Measurements from ENCODE around the gene KIF26B. TPM values are rescaled to one million over a fixed set of nuclear protein-coding genes. Genes with fewer than 3 reads are reported as not detected.

Gene KIF26B
- polyA plus RNA-seq, 1 donor (not counting 4 experiments of a cell fraction or from before 2014, with no cell fraction given) = 0.58 TPM

DNA sequence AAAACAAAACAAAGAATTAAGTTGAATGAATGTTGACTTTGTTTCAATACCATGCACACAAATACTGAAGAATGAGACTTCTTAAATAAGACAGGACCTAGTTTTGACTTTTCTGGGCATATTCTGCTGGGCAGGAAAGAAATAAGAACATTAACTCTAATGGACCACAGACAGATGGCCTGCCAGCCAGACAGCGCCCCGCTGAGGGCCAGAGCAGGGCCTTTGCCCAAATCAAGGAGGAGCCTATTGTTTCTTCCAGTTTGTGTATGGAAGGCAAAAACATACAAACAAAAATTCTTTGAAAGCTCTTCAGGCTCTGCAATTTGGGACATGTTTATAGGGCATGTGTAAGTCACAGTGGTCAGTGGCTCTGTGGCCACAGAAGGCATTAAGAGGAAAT is 44.4 kb upstream of the KIF26B start:
- DNase-seq (ENCODE audit: low read depth, low spot score) (no peak), FAIRE-seq (no peak)
- TF ChIP-seq EZH2 (IDR thresholded peaks at IDR 0.05; ENCODE audit: low read length) = no peak
- no peak for TF ChIP-seq CTCF (optimal IDR thresholded peaks at IDR 0.05 in 1 of 3, IDR thresholded peaks at IDR 0.05 in 1 of 3, conservative IDR thresholded peaks at IDR 0.05 in 1 of 3; ENCODE audit: extremely low read depth in 1 of 3, insufficient read depth in 2 of 3, low read length in 3 of 3)

DNA sequence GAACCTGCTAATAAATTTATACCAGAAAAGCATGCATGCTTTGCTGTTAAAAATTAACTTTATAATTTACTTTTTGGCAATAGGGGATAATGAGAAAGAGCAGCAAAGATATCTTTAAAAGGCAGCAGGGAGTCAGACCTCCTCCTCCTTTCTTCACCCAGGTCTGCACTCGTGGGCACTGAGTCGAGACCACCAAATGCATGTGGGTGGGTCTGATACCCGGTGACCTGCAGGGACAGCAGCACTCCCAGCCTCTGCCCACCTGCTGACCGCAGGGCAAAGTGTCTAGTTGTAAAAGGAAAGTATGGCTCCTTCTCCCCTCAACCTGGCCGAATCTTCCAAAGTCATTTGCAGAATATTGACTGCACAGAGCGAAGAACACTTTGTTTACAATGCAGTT is 43.7 kb upstream of the KIF26B start:
- Histone ChIP-seq H3K9me3 (ENCODE audit: control insufficient read depth, low read depth, low read length) (no peaks in the 10 kb centered on the region), H3K36me3 (ENCODE audit: control insufficient read depth in 2 of 2, extremely low read depth in 1 of 2, insufficient read depth in 2 of 2, low read length in 2 of 2) (no peaks in the 10 kb centered on the region), H2AFZ (ENCODE audit: control insufficient read depth, low read length) (no peak overlapping the region), H3K4me3 (ENCODE audit: control insufficient read depth in 2 of 3, extremely low read depth in 1 of 3, insufficient read depth in 2 of 3, low read depth in 1 of 3, low read length in 3 of 3) (no peak overlapping the region), H3K9ac (ENCODE audit: control insufficient read depth, extremely low read depth, insufficient read depth, low read length) (no peak overlapping the region), H3K27ac (ENCODE audit: control insufficient read depth, insufficient read depth, low read length) (no peak overlapping the region), H3K79me2 (ENCODE audit: control insufficient read depth, insufficient read depth, low read length) (no peaks in the 10 kb centered on the region), H3K4me1 (ENCODE audit: control insufficient read depth, extremely low read depth, insufficient read depth, low read length) (no peaks in the 10 kb centered on the region), H3K4me2 (ENCODE audit: control insufficient read depth, extremely low read depth, insufficient read depth, low read depth, low read length) (no peak overlapping the region), H3K27me3 (ENCODE audit: control insufficient read depth, extremely low read depth, insufficient read depth, low read length) (no peaks in the 10 kb centered on the region), H3K9me1 (ENCODE audit: control insufficient read depth, extremely low read depth, insufficient read depth, low read length) (no peaks in the 10 kb centered on the region), H4K20me1 (ENCODE audit: control insufficient read depth, extremely low read depth, insufficient read depth, low read length) (no peaks in the 10 kb centered on the region)
- dilution Hi-C loops (cut with MboI; ENCODE audit: extremely low pct_ligation_motif_present, low sequenced_read_pairs) = no loop called here
- no peak for FAIRE-seq
- TF ChIP-seq CTCF (optimal IDR thresholded peaks at IDR 0.05 in 1 of 3, IDR thresholded peaks at IDR 0.05 in 1 of 3, conservative IDR thresholded peaks at IDR 0.05 in 1 of 3; ENCODE audit: extremely low read depth in 1 of 3, insufficient read depth in 2 of 3, low read length in 3 of 3) (no peak), EZH2 (IDR thresholded peaks at IDR 0.05; ENCODE audit: low read length) (no peak)
- no peak for DNase-seq (ENCODE audit: low read depth, low spot score)

More for the DNA sequence above, 44.4 kb upstream of the KIF26B start:
- Histone ChIP-seq H3K4me3 (ENCODE audit: control insufficient read depth in 2 of 3, extremely low read depth in 1 of 3, insufficient read depth in 2 of 3, low read depth in 1 of 3, low read length in 3 of 3) (no peak overlapping the region), H3K4me2 (ENCODE audit: control insufficient read depth, extremely low read depth, insufficient read depth, low read depth, low read length) (no peak overlapping the region), H2AFZ (ENCODE audit: control insufficient read depth, low read length) (no peak overlapping the region), H3K36me3 (ENCODE audit: control insufficient read depth in 2 of 2, extremely low read depth in 1 of 2, insufficient read depth in 2 of 2, low read length in 2 of 2) (no peaks in the 10 kb centered on the region), H4K20me1 (ENCODE audit: control insufficient read depth, extremely low read depth, insufficient read depth, low read length) (no peaks in the 10 kb centered on the region), H3K79me2 (ENCODE audit: control insufficient read depth, insufficient read depth, low read length) (no peaks in the 10 kb centered on the region), H3K9me1 (ENCODE audit: control insufficient read depth, extremely low read depth, insufficient read depth, low read length) (no peaks in the 10 kb centered on the region), H3K9ac (ENCODE audit: control insufficient read depth, extremely low read depth, insufficient read depth, low read length) (no peak overlapping the region), H3K27ac (ENCODE audit: control insufficient read depth, insufficient read depth, low read length) (no peak overlapping the region), H3K9me3 (ENCODE audit: control insufficient read depth, low read depth, low read length) (no peaks in the 10 kb centered on the region), H3K27me3 (ENCODE audit: control insufficient read depth, extremely low read depth, insufficient read depth, low read length) (no peaks in the 10 kb centered on the region), H3K4me1 (ENCODE audit: control insufficient read depth, extremely low read depth, insufficient read depth, low read length) (no peaks in the 10 kb centered on the region)
- dilution Hi-C loops (cut with MboI; ENCODE audit: extremely low pct_ligation_motif_present, low sequenced_read_pairs) = no loop called here
